Stimulated activated CD4-positive, alpha-beta T cell treated with anti-CD3 and anti-CD28 coated beads, Interleukin-12 subunit alpha, Interleukin-12 subunit beta, amount 100 ng/mL, for 4 hours (primary cell): Measurements from ENCODE around the gene GRB10.
"Not testable (repeated sequence)": the region's sequence is repeated elsewhere in the genome, so short reads cannot be mapped to it uniquely, and the experiment has no call there.

Experiments used
- DNase-seq: peaks from one replicate; pipeline ENCODE4 v3.0.0-alpha.2; 2020

Gene GRB10

DNA sequence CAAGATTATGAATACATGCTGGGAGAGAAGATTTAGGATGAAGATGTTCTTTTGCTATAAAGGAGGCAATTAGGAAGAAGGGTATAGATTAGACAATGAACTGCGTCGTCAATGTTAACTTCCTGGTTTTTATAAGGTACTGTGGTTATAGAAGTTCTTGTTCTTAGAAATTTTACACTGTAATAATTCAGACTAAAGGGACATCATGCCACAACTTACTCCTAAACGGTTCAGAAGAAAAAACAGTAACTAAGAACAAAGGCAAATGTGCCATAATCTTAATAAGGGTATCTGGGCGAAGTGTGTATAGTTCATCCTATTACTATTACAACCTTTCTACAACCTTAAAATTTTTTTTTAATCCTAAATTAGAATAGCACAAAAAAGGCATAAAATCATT, 186.2 kb downstream of the GRB10 start:
- DNase-seq: no peak

DNA sequence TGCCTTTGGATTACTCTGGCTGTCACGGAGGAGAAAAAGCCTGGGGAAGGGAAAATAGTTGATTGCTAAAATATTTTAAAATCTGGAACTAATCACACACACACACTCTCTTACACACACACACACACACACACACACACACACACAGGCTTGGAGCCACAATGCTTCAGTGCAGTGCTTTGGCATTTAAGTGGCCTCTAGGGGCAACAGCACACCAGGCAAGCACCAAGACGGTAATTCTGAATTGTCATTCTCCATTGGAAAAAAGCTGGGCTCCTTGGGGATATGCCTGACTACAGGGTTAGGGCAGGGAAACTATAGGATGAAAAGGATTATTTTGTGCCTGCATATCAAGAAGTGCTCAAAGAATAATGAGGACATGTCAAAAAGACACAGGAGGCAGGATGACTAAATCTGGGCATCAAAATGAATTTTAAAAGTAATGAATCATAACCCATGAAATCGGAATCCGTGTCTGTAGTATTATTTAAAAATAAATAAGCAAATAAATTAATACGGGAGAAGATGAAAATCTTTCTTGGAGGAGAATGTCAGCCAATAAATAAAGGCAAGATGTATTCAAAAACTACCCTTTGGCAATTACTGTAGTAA, 187.1 kb downstream of the GRB10 start:
- no peak for DNase-seq

DNA sequence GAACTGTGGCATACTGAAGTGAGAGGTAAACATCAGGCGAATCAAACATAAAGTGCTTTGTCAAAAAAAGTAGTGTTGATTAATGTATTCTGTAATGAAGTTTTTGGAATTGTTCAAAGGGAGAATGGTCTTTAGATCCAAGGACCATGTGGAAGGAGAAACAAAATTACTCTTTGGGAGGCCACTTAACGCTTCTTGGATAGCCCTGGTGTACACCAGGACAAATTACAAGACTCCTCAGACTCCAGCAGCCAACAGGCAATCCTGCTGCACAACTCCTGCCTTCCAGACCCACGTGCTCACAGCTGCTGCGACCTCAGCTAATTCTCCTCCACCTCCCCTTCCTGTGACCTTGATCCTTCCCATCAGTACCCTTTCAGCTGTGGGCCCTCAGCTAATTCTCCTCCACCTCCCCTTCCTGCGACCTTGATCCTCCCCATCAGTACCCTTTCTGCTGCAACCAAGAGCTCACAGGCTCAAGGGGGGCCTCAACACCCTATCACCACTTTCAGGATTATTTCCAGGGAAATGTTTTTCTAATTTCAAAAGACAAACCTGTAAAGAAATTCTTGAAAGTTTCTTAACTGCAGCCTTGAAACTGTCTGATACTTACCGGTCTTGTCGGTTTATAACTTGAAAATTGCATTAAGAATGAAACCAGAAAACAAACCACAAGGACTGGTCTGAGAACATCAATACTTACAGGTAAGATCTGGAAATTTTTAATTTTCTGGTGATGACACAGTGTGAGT, 187.8 kb downstream of the GRB10 start:
- no peak for DNase-seq

DNA sequence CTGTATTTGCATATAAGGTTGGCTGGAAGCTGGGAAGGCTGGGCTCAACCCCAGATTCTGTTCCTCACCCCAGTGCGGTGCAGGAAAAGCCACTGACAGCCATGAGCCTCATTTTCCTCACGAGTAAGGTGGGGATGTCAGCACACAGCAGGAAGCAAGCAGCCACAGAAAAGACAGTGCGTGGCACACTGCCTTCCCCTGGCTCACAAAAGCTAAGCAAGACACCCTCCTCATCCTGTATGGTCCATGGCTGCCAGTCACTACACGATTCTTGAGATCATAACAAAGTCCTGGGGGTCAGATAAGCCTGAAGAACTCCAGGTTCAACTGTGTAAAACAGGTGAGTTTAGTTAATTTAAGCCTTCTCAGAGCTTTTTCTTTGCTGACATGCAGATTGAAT, 188.6 kb downstream of the GRB10 start:
- DNase-seq: no peak

DNA sequence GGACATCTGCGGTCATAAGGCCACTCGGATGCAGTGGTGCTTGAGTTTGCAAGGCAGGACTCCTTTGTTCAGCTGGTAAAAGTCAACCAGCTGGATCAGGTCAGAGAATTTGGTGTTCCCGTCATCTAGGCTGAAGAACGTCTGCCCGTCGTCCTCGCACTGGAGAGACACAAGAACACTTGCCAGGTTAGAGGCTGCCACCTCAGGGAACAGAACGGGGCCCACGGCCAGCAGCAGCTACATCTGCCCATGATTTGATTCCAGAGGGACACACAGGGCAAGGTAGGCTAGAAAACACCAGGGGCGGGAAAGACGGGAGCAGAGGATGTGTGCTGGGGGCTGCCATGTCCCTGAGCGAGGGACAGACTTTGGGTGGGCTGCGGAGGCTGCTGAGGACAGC, 189.8 kb downstream of the GRB10 start:
- DNase-seq: no peak

DNA sequence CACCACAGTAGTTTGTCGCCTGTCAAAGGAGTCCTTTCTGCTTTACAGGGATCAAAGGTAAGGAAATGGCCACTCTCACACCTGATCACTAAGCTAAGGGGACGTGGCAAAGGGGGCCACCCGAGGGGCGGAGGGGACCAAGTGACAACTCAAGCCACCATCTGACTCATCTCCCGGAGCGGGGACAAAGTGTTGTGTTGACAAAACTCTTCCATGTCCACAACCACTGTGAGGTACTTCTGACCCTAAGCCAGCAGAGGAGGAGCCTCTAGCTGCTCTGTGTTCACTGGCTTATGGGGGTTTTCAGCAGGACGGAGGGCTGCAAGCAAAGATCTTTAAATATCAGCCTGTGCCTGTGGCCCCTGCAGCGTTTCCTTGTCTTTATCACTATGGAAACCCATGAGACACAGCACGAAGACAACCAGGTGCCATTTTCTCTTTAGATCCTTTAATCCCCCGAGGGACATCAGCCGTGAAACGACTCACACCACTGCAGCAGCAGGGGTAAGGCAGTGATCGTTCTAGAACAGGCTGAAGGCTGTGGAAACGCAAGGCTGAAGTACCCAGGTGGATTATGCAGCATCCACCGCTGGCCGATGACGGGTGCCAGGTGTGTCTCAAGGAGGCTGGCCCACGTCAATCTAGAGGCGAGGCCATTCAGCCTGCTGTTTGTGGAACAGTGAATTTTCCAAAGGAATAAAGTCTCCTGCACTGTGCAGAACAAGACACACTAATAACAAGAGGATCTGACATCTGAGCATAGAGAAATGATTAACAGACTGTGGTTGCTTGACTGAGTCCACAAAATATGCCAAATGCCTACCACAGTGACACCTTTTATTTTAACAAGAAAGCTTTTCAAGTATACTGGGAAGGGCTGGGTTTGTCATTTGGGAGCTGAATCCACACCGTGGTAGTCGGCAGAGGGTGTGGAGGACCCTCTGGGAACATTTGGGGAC, 190.9 kb downstream of the GRB10 start:
- DNase-seq: no peak

DNA sequence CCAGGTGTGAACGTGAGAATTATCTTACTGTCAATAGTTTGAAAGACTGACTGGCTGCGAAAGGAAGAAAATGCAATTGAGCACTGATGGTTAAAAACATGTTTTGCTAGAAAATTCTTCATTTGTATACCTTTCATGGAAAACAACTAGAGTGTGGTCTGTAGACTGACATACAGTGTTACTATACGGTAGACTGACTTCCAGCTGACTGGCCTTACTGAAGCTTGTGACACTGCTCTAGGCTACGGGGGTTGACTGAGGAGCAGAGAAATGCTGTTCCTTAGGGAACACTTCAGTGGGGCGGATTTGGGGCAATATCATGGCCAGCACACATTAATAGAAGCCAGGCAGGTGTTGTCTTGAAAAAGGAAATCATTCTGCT, 191.6 kb downstream of the GRB10 start:
- no peak for DNase-seq

DNA sequence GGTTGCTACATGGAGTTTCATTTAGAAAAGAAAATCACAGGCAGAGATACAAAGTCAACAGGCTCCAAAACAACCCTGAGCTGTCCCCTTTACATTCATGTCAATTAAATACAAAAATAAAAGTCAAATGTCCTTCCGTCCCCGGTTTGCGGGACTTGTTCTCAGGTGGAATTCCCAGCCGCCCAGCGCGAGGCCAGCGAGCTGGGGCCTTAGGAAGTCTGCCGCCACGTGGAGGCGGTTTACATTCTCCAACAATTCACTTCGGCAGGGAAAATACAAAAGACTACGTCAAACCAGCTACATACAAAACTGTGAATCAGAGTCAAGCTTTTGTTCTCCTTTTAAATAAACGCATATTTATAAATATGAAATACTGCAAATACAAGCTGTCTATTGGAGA, 192.2 kb downstream of the GRB10 start:
- no peak for DNase-seq

DNA sequence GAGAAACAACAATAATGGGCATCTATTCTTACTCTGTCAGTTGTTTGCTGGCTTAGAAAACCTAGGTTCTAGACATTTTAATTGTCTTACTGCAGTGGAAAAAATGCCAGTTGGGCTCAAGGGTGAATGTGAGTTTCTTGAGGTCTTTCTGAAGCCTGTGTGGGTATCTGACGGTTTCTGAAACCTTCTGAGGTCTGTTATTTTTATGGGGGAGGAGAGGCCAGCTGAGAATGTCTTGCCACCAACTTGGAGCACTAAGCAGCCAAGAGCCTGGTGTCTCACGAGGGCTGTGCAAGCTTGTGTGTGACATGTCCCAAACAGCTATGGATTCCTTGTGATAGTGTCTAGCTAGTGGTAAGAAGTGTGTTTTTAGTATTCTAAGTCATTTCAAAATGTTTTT, 193.3 kb downstream of the GRB10 start:
- DNase-seq: no peak

DNA sequence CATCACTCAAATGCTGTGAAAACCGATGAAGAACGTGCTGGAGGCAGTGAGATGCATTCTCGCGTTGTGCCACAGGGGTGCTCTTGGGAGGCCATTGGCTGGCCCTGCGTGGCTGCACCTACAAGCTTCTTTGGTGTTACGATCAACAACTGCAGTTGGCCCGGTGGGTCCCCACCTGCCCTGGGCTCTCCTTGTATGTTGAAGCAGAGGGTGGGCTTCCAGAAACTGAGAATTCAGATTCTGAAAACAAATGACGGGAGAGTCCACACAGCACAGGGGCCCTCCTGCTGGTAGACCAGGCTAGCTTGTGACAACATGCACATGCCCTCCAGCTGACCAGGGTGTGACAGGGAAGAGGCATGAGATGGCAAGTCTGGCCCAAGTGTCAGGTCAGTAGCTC, 193.8 kb downstream of the GRB10 start:
- DNase-seq: no peak

DNA sequence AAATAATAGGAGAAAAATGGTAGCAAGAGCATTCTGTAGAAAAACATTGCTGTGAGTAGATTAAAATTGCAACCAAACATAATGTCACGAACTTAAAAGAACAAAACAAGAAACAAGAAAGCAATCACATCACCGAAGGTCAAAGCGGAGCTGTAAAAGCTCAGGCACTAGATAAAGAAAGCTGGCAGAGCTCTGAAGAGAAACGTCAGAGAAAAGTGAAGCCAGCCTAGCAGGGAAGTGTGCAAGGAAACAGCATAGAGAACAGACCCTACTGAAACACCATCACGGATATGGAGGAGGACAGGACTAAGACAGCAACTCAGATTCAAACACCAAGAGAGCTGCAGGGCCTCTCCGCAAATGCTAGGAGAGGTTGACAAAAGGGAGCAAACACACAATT, 195.0 kb downstream of the GRB10 start:
- DNase-seq: no peak

DNA sequence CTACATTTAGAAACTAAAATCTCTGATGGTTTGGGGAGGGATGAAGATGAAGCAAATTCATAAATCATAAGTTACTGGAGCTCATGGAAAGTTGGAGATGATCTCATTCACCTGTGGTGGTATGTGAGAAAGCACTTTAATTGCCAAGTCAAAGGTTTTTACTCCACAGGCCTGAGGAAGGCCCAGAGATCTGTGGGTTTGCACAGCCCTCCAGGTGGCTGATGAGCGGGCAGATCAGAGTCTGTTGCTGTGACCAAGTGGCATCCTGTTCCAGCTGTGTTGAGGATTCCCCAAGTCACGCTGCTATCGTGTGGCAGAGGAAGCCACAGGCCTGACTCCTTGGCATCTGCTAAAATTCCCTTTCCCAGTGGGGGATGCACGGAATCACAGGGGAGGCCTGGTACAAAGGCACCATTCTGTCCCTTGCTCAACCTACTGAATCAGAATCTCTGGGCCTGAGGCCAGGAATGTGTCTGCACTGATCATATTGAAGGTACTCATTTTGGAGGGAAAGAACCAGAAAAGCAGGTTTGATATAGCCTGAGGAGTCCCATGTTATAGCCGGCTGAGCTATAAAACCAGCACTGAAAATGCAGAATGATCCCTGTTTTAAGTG, 197.8 kb downstream of the GRB10 start:
- no peak for DNase-seq

DNA sequence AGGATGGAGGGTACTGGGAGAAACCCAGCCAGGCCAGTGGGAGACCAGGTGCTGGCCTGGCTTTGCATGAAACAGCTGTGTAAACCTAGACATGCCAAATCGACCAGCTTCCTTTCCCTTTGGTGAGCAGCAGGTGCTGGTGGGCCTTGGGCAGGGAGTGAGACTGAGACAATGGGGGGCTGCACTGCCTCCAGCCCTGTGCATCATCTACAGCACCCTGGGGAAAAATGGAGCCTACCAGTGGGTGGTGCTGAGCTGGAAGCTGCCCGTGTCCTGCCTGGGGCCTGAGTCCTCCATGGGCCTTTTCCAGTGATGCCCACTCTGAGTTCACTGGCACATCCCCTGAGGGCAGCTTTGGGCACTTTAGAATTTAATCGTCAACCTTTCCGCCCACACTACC, 198.3 kb downstream of the GRB10 start:
- DNase-seq: no peak

DNA sequence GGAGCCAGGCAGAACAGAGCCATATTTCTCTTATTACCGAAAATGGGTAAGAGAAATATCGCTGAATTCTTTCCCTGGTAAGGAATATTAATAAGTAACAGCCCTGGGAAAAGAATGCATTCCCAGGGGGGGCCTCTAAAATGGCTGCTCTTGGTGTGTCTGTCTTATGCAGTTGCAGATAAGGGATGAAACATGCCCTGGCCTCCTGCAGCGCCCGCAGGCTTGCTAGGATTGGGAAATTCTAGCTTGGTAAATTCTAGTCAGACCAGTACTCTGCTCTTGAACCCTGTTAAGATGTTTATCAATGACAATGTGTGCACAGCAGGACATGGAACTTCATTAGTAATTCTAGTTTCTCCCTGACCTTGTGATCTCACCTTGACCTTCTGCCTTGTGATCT, 199.4 kb downstream of the GRB10 start:
- DNase-seq: not testable (repeated sequence)

DNA sequence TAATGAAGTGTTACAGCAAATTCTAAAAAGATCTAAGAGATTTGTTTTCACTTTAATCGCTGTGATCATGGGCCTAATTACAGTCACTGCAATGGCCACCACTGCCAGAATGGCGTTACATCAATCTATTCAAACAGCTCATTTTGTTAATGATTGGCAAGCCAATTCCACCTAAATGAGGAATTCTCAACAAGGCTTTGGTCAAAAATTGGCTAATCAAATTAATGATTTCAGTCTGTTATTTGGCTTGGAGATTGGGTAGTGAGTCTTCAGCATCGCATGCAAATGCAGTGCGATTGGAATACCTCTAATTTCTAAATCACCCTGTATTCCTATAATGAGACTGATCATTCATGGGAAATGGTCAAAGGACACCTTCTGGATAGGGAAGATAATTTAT, 200.4 kb downstream of the GRB10 start:
- DNase-seq: not testable (repeated sequence)

DNA sequence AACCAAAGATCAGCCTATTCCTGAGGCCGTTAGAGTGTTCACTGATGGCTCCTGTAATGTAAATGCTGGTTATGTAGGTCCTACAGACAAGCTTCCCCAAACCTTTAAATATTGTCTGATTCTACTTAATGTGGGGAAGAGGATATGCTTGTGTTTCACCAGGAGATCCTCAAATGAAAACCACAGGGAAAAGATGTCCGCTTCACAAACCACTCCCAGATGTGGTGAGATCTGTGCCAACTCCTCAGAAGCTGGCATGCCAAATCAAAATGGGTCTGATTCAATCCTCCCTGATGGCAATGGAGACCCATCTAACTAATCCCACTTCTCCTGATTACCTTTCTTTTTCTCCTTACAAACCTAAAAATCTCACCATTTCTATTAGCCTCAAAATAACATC, 202.0 kb downstream of the GRB10 start:
- DNase-seq: not testable (repeated sequence)

DNA sequence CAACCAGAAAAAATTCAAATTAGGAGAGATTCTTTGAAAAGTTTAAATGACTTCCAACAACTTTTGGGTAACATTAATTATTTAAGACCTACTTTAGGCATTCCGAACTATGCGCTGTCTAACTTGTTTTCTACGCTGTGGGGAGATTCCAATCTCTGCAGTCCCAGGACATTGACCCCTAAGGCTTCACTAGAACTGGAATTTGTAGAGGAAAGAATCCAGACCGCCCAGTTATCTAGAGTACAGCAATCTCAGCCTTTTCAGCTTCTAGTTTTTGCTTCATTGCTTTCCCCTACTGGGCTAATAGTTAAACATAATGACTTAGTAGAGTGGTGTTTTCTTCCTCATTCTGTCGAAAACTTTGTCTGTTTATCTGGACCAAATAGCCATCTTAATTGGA, 202.6 kb downstream of the GRB10 start:
- no peak for DNase-seq

DNA sequence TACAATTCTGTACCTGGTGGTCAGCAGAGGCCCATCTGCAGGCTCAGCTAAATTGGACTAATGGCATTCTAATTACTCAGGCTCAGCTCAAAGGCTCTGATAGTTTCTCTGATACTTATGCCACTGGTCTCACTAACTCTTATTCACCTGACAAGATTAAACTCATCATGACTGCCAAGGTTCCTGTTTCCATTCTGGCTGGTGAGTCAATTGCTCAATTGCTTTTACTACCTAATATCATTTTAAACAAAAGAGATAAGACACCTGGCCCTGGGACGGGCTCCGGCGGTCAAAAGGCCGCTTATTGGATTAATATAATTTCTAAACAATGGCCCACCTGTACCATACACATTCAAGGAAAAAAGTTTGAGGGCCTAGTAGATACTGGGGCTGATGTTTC, 204.6 kb downstream of the GRB10 start:
- not testable (repeated sequence) for DNase-seq

DNA sequence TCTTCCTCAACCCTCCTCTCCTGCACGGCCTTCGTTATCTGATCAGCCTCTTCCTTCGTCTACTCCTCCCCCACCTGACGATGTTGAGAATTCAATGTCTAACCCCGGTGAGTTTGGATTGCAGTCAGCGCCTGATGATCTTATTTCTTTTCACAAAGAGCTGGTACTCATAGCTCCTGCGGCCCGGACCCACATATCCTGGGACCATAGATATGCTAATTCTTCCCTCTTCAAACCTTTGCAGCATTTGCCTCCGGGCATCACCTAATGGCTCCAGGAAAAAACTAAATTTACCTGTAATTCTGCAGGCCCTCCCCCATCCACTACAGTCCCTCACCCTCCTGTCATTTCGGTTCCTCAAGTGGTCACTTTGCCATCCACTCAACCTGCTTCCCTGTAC, 205.1 kb downstream of the GRB10 start:
- DNase-seq: no peak

DNA sequence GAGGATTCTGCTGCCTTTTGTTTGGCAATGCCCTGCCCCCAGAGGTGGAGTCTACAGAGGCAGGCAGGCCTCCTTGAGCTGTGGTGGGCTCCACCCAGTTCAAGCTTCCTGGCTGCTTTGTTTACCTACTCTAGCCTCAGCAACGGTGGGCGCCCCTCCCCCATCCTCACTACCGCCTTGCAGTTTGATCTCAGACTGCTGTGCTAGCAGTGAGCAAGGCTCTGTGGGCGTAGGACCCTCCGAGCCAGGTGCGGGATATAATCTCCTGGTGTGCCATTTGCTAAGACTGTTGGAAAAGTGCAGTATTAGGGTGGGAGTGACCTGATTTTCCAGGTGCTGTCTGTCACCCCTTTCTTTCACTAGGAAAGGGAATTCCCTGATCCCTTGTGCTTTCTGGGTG, 206.3 kb downstream of the GRB10 start:
- not testable (repeated sequence) for DNase-seq

DNA sequence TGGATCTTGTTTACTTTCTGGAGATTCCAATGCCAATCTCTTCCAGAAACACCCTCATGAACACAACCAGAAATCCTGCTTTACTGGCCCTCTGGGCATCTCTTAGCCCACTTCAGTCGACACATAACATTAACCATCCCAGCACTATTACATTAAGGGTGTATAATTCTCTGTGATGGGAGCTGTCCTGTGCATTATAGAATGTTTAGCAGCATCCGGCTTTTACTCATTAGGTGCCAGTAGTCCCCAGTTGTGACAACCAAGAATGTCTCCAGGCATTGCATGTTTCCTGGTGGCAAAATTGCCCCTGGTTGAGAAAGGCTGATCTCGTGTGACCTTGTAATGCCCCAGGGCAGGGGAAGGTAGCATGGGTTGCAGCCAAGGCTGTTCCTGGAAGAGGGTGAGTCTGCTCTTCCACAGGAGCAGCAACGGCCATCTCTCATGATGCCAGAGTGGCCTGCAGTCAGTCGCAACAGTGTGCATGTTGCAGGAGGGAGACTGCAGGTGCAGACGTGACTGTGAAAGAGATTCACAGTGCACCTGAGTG, 214.9 kb downstream of the GRB10 start:
- DNase-seq: no peak

DNA sequence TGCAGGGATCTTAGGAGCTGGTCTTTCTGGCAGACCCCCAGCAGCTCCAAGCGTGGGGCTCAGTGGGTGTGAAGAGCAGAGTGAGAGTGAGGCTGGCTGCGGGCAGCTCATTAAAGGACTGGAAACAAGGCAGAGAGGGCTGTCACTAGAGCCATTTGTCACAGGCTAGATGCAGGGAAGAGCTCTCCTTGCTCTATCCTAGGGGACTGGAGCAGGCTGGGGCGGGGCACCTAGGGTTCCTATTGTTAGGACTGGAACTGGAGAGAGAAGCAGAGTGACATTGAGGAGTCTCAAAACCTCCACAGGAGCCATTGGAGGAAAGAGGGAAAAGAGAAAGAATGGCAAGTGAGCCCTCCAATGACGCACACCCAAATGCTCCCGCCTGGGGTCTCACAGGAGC, 216.7 kb downstream of the GRB10 start:
- no peak for DNase-seq

DNA sequence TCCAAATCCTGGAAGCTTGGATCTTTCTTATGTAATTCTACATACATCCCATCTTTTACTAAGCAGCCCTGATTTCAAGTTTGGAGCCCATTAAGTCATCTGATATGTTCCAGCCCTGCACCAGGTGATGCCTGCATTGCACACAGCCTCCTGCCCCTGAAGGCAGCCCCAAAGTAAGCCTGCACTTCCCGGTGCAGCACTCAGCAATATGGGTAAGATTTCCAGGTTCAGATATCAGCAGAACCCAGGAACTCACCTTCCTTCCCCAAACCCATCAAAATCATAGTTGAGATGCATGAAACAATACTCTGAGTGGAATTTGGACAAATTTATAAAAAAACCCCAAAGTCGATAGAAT, 217.2 kb downstream of the GRB10 start:
- no peak for DNase-seq
